Activated CD8-positive, alpha-beta memory T cell treated with anti-CD3 and anti-CD28 coated beads, Interleukin-2, amount 50 U/mL, for 1 hour (primary cell): ENCODE results near the gene LRRC4C.

Source experiments
- DNase-seq: peaks from one replicate; pipeline ENCODE4 v3.0.0-alpha.2; 2020; ENCODE audit errors: extremely low read depth

Gene LRRC4C

DNA sequence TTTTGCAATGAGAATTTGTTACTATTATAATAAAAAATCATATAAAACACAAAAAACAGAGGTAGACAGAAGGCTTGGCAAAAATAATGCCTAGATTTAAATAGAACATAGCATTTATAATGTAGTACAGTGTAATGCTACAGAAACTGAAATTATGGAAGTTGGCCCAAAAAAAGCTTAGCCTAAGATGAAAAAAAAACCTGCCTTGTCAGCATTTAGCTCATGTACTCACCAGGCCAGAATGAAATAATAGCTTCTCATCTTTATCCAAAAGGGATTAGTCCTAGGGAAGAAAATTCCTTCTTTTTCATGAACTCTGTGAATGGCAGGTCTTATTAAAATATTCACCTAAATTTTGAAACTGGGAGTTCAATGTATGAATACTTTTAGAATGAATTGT is 951.1 kb downstream of the LRRC4C start:
- DNase-seq, result no peak

DNA sequence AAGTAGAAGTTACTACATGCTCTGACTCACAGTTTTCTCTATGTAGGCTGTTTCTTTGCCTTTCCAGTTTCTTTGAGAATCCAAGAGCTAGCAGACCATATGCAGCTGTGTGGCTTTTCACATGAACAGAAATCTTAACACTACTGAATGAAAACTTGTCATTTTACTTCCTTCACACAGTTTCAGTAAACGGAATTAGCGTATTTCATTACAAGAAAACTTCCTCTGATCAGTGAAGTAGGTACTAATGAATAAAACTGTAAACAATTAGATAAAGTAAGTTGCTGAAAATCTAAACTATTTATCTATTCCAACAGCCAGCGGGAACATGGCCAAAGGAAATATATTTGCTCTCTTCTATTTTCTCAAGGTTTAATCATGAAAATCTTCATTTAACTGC is 953.2 kb downstream of the LRRC4C start:
- DNase-seq, result no peak

DNA sequence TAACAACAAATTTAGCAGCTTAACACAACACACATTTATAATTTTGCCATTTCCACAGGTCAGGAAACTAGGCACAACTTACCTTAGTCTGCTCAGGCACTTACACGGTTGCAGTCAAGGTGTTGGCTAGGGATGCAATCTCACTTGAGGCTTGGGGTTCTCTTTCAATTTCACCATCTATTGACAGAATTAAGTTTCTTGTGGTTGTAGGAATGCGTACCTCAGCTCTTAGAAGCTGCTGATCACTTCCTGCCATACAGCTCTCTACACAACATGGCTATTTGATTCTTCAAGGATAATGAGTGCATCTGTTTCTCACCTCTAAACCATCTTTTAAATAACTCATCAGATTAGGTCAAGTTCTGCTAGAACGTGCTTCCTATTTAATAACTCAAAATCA is 968.1 kb downstream of the LRRC4C start:
- DNase-seq, result no peak

DNA sequence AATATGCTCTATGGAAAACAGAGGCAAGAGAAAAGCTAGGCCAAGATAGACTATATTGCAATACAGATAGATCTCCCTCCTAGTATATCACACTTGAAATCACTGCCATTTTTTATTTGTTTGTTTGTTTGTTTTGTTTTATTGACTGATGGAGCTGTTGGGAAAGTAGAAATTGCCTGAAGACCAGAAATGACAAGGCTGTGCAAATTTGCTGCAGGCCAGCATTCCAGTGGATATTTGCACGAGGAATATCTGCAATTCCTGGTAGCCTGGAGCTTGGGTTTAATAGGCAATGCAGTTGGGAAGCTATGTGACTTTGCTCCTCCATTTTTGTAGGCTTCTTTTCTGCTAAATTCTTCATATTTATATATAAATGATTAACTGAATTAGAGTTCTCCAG is 991.7 kb downstream of the LRRC4C start:
- DNase-seq, result no peak

DNA sequence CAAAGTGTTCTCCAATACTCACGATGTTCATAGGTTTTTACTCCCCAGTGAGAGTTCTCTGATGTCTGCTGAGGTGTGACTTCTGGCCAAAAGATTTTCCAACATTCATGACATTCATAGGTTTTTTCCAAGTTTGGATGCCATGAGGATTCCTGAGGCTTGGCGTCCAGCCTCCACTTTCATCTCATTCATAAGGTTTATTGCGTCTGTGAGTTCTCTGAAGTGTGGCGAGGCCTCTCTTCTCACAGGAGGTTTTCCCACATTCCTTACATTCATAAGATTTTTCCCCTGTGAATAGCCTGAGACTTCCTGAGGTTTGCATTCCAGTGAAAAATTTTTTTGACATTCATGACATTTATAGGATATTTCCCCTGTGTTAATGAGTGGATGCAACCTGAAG is 1014.1 kb downstream of the LRRC4C start:
- DNase-seq, result no peak

DNA sequence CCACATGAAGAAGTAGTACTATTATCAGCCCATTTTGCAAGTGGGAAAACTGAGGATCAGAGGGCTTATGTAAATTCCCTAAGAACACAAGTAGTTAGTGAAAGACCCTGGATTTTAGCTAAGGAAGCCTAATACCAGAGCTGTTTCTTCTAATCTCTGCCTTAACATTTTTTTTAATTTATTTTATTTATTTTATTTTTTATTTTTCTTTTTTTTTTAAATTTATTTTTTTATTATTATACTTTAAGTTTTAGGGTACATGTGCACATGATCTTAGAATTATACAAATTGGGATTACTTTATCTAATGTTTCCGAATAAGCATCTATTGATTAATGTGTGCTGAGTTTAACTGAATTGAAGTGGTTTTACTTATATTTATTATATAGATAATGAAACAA is 1015.3 kb downstream of the LRRC4C start:
- no peak for DNase-seq

DNA sequence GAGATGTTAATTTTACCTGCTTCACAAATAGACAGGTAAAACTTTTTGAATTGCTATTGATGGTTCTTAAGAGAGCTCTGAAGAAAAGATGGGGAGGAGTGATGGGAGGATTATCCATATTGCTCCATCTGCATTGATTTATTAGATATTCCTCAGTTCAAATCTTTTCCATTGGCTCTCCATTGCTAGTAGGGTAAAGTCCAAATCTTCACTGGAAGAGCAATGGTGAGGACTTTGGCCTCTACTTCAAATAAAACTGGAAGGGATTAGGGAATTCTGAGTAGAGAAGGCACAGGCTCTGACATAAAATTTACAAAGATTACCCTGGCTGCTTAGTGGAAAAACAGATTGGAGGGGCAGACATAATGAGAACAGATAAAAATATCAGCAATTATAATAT is 1024.1 kb downstream of the LRRC4C start:
- DNase-seq, result no peak

DNA sequence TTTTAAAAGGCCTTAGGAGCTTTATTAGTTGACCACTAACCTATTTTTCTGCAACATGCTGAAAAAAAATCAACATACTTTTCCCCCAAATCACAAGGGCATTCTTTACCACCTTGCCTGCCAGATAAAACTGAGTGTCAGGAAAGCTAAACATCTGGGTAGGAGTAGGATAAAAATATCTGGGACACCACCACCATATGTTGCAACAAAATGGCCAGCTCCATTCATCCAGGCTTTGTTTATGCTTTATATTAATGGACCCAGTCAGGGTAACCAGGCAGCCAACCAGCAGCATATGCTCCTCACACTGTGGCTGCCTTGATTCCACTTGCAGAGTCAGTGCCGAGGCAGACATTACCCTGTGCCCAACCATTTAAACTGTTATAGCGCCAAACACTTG is 1024.5 kb downstream of the LRRC4C start:
- DNase-seq, result no peak

DNA sequence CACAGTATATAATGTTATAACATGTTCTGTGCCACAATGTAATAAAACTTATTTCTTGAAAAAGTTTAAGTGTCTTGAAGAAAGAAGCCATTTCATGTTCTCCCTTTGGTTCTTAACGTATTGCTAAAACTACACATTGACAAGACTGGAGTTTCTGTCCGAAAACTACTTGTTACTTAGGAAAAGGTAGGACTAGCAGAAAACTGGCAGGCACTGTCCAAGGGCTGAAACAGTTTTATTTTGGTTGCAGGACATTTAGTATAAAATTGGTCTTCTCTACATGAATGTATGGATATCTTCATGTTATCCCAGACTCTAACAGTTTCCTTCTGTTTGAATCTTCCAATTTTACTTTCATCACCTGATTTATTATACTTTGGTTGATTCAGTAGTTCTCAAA is 1027.1 kb downstream of the LRRC4C start:
- no peak for DNase-seq

DNA sequence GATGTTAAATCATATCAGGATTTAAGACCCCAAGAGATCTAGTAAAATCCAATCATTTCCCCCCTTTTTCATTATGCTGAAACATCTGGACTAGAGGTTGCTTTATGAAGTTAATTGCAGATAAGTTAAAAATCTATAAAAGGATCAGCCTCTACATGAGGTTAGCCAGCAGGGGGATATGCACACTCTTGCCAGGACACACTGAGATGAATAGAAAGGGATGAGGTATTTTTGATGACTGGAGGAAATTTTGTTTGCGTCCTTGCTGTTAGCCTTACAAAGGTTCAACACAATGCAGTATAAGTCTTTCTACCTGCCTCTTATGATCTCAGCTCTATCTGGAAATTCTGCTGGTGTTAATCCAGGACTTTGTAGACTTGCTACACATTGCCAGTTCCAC is 1034.3 kb downstream of the LRRC4C start:
- no peak for DNase-seq

DNA sequence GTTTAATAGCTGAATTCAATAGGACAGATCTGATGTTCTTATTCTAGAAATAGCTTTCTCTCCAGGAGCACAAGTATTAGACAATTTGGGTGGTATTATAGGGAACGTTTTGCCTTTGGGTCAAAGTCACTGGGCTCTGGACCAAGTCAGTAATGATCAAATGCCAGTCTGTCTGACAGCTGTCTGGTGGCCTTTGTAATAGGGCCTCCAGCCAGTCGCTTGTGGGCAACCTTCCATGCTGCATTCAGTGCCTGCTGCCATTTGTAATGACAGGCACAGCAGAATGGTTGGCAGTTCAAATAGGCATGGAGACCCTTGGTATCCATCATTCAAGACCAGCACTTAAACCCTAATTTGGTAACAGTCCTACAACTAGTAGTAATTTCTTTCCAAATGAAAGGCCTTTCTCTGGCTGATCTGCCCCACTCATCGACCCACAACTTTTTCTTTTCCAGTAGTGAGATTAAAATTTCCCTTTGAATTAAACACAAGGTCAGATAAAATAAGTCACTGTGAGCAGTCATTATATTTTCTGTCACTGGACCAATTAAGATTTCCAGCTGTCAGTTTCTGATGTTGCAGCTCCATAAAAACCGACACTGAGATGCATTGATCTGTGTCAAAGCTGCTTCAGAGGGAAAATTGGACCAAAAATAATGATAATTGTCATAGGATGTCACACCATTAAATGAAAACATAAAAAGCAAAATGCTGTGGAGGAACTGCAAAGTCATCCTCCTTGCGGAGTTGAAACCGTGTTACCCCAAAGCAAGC is 1038.1 kb downstream of the LRRC4C start:
- DNase-seq, result no peak

DNA sequence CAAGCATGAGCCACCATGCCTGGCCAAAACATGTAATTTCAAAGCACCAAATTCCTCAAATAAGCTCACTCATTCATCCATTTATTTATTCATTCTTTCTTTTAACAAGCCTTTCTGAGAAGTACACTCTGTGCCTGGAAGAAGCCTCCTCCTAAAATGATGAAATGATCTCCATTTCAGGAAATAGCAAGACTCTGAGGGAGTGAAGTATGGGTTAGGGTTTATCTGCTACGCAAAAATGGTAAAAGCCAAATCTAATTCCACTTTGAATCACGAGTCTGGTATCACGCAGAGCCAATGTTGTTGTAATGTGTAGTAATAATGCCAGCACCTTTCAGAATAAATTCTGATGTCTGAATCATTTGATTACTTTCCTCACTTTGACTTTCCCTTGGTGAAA is 1041.8 kb downstream of the LRRC4C start:
- no peak for DNase-seq

DNA sequence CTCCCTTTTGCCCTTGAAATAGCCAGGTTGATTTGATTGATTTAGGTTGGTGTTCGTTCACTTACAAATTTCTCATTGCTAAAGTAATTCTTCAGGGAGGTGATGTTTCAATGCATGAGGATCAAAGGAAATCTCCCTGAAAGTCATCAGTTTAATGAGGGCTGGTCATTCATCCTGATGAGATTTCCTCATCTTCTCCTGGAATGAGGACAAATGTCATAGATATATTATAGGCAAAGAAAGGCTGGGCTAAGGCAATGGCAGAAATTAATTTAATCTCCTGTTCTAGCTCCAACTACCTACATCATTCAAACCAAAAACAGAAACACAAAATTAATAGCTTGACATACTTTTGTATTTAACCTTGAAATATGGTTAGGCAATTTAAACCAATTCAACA is 1052.1 kb downstream of the LRRC4C start:
- DNase-seq, result no peak

DNA sequence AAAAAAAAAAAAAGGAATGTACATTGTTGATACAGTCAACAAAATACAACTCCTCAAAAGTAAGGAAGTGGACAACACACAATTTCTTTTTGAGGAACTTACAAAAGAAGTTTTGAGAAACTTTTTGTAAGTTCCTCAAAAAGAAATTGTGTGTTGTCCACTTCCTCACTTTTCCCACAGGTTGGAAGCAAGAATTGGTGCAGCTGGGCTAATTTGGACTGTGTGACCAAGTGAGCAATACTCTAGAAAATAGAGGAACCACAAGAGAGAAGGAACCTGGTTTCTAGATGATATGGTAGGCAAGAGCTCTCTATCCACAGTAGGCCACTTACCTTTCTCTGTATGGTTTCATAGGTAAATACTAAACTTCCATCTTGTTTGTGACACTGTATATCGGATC is 1053.8 kb downstream of the LRRC4C start:
- no peak for DNase-seq

DNA sequence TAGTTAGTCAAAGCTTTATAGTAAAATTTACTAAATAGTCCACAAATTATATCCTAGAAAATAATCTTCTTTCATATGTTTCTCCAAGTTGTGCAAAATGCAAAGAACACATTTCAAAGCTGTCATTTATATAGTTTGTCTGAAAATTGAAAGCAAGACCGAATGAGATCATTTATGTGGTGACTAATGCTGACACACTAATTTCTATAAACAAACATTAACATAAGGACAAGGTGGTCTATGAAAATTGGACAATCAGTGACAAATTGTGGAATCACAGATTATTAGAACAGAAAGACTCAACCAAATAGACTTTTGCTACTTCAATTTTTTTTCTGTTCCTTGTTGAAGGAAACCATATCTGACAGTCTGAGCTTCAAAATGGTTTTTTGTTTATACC is 1056.1 kb downstream of the LRRC4C start:
- DNase-seq, result no peak

DNA sequence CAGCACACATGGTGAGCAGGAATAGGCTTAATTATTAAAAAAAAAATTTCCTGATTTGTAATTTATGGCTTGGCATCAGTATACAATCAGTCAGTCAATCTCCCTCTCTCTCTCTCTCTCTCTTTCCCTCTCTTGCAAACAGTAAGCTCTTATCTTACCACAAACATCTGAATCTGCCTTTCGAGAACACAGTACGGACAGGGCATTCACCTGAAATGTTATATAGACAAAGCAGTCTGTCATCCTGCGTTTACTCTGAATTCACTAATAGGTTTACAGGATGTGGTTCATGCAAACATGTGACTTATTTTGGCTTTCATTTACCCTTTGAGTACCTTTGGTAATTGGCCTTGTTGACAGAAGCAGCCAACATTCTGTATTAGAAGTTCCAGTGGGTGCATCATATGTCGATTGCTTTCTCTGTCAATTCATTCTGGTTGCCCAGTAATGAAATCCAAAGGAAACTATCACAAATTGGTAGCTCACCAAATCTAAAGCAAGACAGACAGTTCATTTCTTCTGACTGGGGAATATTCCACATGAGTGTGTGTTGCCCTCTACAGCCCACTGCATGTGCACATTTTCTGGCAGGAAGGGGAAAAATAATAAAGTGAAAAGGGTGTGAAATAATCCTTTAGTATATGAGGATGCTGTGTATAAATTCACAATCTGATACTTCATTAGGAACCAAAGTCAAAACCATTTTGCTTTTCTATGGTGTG is 1058.2 kb downstream of the LRRC4C start:
- DNase-seq, result no peak

DNA sequence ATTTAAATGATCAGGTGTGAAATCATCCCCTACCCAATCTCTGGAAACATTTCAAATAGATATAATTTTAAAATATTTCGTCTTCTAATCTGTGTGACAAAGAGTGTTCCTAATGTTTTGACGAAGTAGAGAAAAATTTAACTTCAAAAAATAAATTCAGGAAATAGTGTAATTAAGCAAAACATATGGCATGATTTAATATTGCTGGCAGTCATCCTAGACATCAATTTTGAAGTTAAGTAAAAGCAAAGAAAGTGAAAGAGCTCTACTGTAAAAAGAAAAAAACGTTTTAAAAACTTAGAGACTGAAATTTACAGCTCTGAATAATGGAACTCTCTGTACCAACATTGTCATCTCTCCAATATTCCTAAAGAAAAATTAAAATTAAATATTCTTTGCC is 1062.3 kb downstream of the LRRC4C start:
- DNase-seq, result no peak

DNA sequence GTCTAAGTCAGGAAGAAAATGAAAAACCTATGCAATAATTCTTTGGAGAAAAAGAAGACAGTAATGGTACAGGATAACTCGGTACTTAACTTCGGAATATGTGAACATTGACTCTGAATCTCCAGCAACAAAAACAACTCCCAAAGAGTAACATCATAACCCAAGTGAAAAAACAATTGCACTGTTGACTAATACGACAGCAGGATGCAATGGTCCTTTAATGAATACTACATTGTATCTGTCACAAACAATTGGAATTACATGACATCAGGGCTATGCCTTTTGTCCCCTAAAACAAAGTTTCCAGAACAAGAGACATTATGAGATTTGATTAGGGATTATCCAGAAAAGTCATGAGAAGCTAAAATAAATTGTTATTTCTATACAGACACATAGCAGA is 1065.9 kb downstream of the LRRC4C start:
- DNase-seq, result no peak

DNA sequence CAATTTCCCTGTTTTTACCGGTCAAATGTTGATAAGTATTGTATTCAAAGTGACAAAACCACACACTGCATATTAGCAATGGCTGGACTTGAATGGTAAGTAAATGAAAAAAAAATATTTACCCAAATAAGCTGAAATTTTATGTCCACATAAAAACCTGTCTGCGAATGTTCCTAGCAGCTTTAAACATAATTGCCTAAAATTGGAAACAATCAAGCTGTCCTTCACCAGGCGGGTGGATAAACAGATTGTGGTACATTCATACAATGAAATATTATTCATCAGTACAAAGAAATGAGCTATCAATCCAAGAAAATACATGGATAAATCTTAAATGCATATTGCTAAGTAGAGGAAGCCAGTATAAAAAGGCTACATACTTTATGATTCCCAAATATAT is 1067.8 kb downstream of the LRRC4C start:
- no peak for DNase-seq

DNA sequence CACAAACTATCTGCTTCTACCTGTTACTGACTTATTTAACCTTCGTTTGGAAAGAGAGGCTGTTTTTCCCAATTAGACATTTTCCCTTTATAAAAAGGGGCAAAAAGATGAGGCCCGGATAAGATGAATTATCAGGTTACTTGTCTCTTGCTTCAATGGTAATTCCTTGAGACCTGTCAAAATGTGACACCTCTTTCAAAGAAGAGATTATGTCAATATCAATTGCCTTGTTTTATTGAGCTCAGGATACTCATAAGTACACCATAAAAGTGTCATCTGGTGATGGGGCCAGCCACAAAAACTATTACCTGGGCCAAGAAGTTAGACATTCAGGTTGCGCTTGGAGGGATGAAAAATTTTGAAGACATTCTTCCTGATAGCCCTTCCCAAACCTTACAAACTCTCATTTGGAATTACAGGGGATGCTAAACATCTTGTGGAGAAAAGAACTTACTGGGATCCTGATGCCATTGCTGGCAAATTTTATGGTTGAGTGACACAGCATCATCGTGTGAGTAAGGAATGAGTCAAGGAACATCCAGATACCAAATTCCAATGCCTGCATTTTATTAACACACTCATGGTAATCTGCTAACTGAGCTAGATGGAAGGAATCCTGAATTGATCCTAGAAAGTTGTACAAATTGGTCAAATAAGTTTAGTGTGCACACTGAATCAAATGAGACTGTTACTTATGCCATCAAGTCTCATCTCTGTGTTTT is 1071.2 kb downstream of the LRRC4C start:
- no peak for DNase-seq

DNA sequence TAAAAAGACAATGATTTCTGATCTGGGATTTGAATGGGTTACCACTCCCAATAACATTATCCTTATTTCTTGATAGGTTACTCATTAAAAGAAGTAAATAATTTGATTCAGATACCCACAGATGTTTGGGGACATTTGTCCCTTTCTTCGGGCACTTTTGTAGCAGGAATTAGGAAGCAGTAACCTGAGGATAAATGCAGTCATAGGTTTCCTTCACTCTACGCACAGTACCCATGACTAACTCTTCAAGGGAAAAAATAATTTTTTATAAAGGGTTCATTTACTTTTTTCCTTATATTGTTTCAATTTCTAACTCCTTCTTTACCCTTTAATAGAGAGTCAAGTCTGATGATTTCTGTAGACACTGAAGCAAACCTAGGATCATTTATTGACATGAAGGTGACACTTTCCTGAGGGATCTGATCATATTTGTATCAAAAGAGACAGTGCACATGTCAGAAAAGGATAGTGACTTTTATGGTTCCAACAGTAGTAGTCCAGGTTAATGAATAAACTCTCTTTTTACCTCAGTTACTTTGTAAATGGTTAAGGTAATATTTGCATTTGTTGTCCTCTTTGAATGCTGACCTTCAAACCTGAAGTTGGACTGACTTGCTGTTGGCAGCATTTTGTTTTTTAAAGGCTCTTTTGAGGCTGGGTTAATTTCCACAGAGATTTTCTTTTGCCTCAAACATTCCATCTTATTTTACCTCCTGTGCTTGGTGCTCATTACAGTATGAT is 1072.0 kb downstream of the LRRC4C start:
- no peak for DNase-seq

DNA sequence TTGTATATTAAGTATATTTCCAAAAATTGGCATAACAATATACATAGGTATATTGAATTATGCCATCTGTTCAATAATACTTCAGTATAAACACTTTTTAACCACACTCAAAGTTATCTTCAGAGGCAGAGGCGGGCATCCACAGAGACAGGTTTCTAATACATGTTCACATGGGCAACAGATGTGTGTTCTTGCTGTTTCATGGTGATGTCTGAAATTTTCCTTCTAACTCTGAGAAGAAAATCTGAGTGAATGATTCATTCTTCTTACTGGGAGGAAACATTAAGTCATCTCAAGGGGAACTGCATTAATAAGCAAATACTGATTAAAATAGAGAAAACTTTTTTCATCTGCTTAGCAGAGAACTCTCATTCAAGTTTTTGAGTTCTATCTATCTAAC is 1074.5 kb downstream of the LRRC4C start:
- no peak for DNase-seq
